ENCODE results near the gene MT3.
A peak's percentile ranks its signal among the peaks of the same experiment; 100 is the strongest.

The MT3 gene

GRCh38 chr16:56589141-56590039 is at the start of gene MT3:
Gene MT3 (plus strand): TSS chr16:56589528. CDS start chr16:56589591, 63 bp downstream.
- no peak for DNase-seq (ENCODE audit: low read depth in 2 of 2)

GRCh38 chr16:56539656-56540055 is 49.7 kb upstream of the MT3 start:
- no peak for DNase-seq (ENCODE audit: low read depth in 2 of 2)

GRCh38 chr16:56542039-56542438 is 47.3 kb upstream of the MT3 start:
- DNase-seq (ENCODE audit: low read depth in 2 of 2), result no peak

- DNase-seq (ENCODE audit: low read depth in 2 of 2), result no peak
Measured at GRCh38 chr16:56547120-56547948, 42.0 kb upstream of the MT3 start.

GRCh38 chr16:56547949-56548567 is 41.3 kb upstream of the MT3 start:
- DNase-seq (ENCODE audit: low read depth in 2 of 2), result no peak

GRCh38 chr16:56549161-56549560 is 40.2 kb upstream of the MT3 start:
- DNase-seq (ENCODE audit: low read depth in 2 of 2), result no peak

- no peak for DNase-seq (ENCODE audit: low read depth in 2 of 2)
Measured at GRCh38 chr16:56549744-56550385, 39.5 kb upstream of the MT3 start.

- DNase-seq (ENCODE audit: low read depth in 2 of 2), result no peak
Measured at GRCh38 chr16:56551796-56552738, 37.3 kb upstream of the MT3 start.

- no peak for DNase-seq (ENCODE audit: low read depth in 2 of 2)
Measured at GRCh38 chr16:56554441-56554840, 34.9 kb upstream of the MT3 start.

- no peak for DNase-seq (ENCODE audit: low read depth in 2 of 2)
Measured at GRCh38 chr16:56558024-56558747, 31.1 kb upstream of the MT3 start.

- DNase-seq (ENCODE audit: low read depth in 2 of 2), result no peak
Measured at GRCh38 chr16:56559109-56559508, 30.2 kb upstream of the MT3 start.

GRCh38 chr16:56560447-56560846 is 28.9 kb upstream of the MT3 start:
- no peak for DNase-seq (ENCODE audit: low read depth in 2 of 2)

GRCh38 chr16:56561126-56561525 is 28.2 kb upstream of the MT3 start:
- DNase-seq (ENCODE audit: low read depth in 2 of 2), result no peak

- no peak for DNase-seq (ENCODE audit: low read depth in 2 of 2)
Measured at GRCh38 chr16:56564793-56565477, 24.4 kb upstream of the MT3 start, which contains the start of gene MT4. Gene MT4 (plus strand): TSS chr16:56565073. CDS start chr16:56565129, 56 bp downstream.

GRCh38 chr16:56569971-56570370 is 19.4 kb upstream of the MT3 start:
- no peak for DNase-seq (ENCODE audit: low read depth in 2 of 2)

GRCh38 chr16:56571525-56571924 is 17.8 kb upstream of the MT3 start:
- no peak for DNase-seq (ENCODE audit: low read depth in 2 of 2)

GRCh38 chr16:56574625-56575024 is 14.7 kb upstream of the MT3 start:
- DNase-seq (ENCODE audit: low read depth in 2 of 2), result no peak

GRCh38 chr16:56576585-56577299 is 12.6 kb upstream of the MT3 start:
- DNase-seq (ENCODE audit: low read depth in 2 of 2), result peak; percentile 76 to 82

- no peak for DNase-seq (ENCODE audit: low read depth in 2 of 2)
Measured at GRCh38 chr16:56577300-56577625, 12.1 kb upstream of the MT3 start.

All from activated CD4-positive, alpha-beta T cell treated with anti-CD3 and anti-CD28 coated beads for 24 hours (primary cell).